Activated T-cell treated with anti-CD3 and anti-CD28 coated beads, Interleukin-2, amount 50 U/mL, for 48 hours (primary cell): ENCODE measurements around the gene GATA3.
A peak's percentile ranks its signal among the peaks of the same experiment; 100 is the strongest.

Experiments
- DNase-seq, 2 experiments: peaks; one replicate each; pipeline ENCODE4 v3.0.0-alpha.2; 2020

Gene GATA3

GRCh38 chr10:8037941-8038894 lies 16.3 kb upstream of the GATA3 start:
- DNase-seq = peak; percentile 30 to 38

GRCh38 chr10:8039321-8039881 lies 15.1 kb upstream of the GATA3 start:
- DNase-seq = peak in 1 of 2 experiments; percentile 27

- no peak for DNase-seq
Observed at GRCh38 chr10:8040651-8041050, 13.8 kb upstream of the GATA3 start.

GRCh38 chr10:8041284-8041991 lies 13.1 kb upstream of the GATA3 start:
- no peak for DNase-seq

- DNase-seq = peak in 1 of 2 experiments; percentile 25
Observed at GRCh38 chr10:8041992-8042720, 12.3 kb upstream of the GATA3 start.

GRCh38 chr10:8042721-8043568 lies 11.5 kb upstream of the GATA3 start:
- peak; percentile 30 to 41 for DNase-seq

- DNase-seq = peak; percentile 57 to 62
Observed at GRCh38 chr10:8043569-8044306, 10.8 kb upstream of the GATA3 start.

- peak in 1 of 2 experiments; percentile 34 for DNase-seq
Observed at GRCh38 chr10:8044331-8044907, 10.1 kb upstream of the GATA3 start.

GRCh38 chr10:8044908-8045725 lies 9.4 kb upstream of the GATA3 start:
- peak; percentile 42 to 51 for DNase-seq

- DNase-seq = peak; percentile 39 to 43
Observed at GRCh38 chr10:8045726-8046494, 8.6 kb upstream of the GATA3 start.

- peak; percentile 41 for DNase-seq
Observed at GRCh38 chr10:8047452-8048280, 6.8 kb upstream of the GATA3 start.

- peak; percentile 55 to 60 for DNase-seq
Observed at GRCh38 chr10:8048281-8049008, 6.0 kb upstream of the GATA3 start.

- DNase-seq = peak; percentile 56 to 63
Observed at GRCh38 chr10:8049045-8049864, 5.2 kb upstream of the GATA3 start.

- DNase-seq = peak; percentile 60 to 66
Observed at GRCh38 chr10:8049865-8050555, 4.5 kb upstream of the GATA3 start.

GRCh38 chr10:8050556-8051108 lies 3.9 kb upstream of the GATA3 start:
- DNase-seq = peak in 1 of 2 experiments; percentile 67
